Aorta (tissue), 5 donors: ENCODE data around the gene TM9SF4. TPM values are rescaled to one million over a fixed set of nuclear protein-coding genes. Genes with fewer than 3 reads are reported as not detected.

ENCODE experiments used
- ATAC-seq: fragments of 200-7000 bp; cut with Tn5 transposase; one replicate; pipeline ENCODE4 v1.9.1; 2022; ENCODE audit warnings: moderate library complexity; ENCODE audit not compliant: low FRiP score
- DNase-seq, 2 donors: peaks; one replicate each; pipeline ENCODE4 v3.0.0-alpha.2; 2020
- H3K27ac ChIP-seq, 2 donors: one replicate each; pipeline ENCODE4 v1.5.1; 2013; ENCODE audit warnings: low read length in 2 of 2, mild to moderate bottlenecking in 2 of 2, moderate library complexity in 2 of 2, control low read depth in 1 of 2, inconsistent platforms in 1 of 2, low read depth in 1 of 2
- H3K27me3 ChIP-seq, 2 donors: one replicate each; pipeline ENCODE4 v1.6.1; 2013; ENCODE audit warnings: control low read depth in 1 of 2, low read length in 1 of 2, mild to moderate bottlenecking in 1 of 2, moderate library complexity in 1 of 2; ENCODE audit not compliant: insufficient read depth in 2 of 2, control insufficient read depth in 1 of 2
- H3K36me3 ChIP-seq, 2 donors: one replicate each; pipeline ENCODE4 v1.6.1; 2013; ENCODE audit warnings: control low read depth in 1 of 2, low read length in 1 of 2, mild to moderate bottlenecking in 1 of 2; ENCODE audit not compliant: insufficient read depth in 2 of 2, control insufficient read depth in 1 of 2
- H3K4me1 ChIP-seq, 2 donors: one replicate each; pipeline ENCODE4 v1.6.1; 2013; ENCODE audit warnings: low read length in 2 of 2, control low read depth in 1 of 2, mild to moderate bottlenecking in 1 of 2, moderate library complexity in 1 of 2; ENCODE audit not compliant: insufficient read depth in 2 of 2, control insufficient read depth in 1 of 2
- H3K4me3 ChIP-seq, 2 donors: one replicate each; pipeline ENCODE4 v1.5.1; 2013; ENCODE audit warnings: low read length in 2 of 2, control low read depth in 1 of 2, mild to moderate bottlenecking in 1 of 2
- H3K9me3 ChIP-seq: one replicate; pipeline ENCODE4 v1.6.1; 2013; ENCODE audit warnings: mild to moderate bottlenecking, low read length; ENCODE audit not compliant: control insufficient read depth
- WGBS, 2 donors: extraction: QIAGEN DNeasy Blood & Tissue Kit; methylation state at CpG; one replicate each; pipeline ENCODE4 v1.1.7; 2013; 5-methylcytosine and 5-hydroxymethylcytosine counted together
- intact Hi-C, 2 donors: fragments of 100-400 bp; cut with DNase I; formaldehyde crosslinking; loops; one replicate each; pipeline versions ENCODE4 v1.14.2 to v1.15.0; 2022
- polyA plus RNA-seq, 2 donors: library from polyadenylated mRNA; stranded (reverse); fragments of 200-250 nt; gene quantifications; one replicate each; pipeline ENCODE4 v1.2.3, GENCODE V29; 2013
- total RNA-seq, 2 donors: library from RNA; stranded (reverse); fragmentation: NEBNext Ultra II Directional; extraction: Animal tissue kit (Norgen Biotek cat#: 25700); gene quantifications; one replicate each; pipeline ENCODE4 v1.2.1, GENCODE V29; 2021
- donor health status: healthy with polysubstance abuse.
- donor health status: Bipolar disorder and iron deficiency.
- donor health status: DM: no; HTN: no; CAD: no.
- donor health status: DM: no; HTN: no; CAD: no.
- donor health status: DM: yes; HTN: yes; CAD: no.

TM9SF4 gene
- total and polyA plus RNA-seq, 4 donors = 8.1 to 49.0 (median 27.8) TPM

- Histone ChIP-seq H3K27ac (no peak overlapping the region), H3K4me1 (no peaks in the 10 kb centered on the region), H3K4me3 (no peak overlapping the region), H3K27me3 (no peaks in the 10 kb centered on the region), H3K36me3 (peaks cover 0 to 11% of the 10 kb centered on the region in 2 donors), H3K9me3 (no peaks in the 10 kb centered on the region)
- WGBS, 2 donors = 93 to 95% methylated on average over 5 of the region's 5 CpGs
- no peak for ATAC-seq
- intact Hi-C loops = no loop called here
- no peak for DNase-seq
Measured at GRCh38 chr20:32153771-32154170, 44.3 kb downstream of the TM9SF4 start.

DNA sequence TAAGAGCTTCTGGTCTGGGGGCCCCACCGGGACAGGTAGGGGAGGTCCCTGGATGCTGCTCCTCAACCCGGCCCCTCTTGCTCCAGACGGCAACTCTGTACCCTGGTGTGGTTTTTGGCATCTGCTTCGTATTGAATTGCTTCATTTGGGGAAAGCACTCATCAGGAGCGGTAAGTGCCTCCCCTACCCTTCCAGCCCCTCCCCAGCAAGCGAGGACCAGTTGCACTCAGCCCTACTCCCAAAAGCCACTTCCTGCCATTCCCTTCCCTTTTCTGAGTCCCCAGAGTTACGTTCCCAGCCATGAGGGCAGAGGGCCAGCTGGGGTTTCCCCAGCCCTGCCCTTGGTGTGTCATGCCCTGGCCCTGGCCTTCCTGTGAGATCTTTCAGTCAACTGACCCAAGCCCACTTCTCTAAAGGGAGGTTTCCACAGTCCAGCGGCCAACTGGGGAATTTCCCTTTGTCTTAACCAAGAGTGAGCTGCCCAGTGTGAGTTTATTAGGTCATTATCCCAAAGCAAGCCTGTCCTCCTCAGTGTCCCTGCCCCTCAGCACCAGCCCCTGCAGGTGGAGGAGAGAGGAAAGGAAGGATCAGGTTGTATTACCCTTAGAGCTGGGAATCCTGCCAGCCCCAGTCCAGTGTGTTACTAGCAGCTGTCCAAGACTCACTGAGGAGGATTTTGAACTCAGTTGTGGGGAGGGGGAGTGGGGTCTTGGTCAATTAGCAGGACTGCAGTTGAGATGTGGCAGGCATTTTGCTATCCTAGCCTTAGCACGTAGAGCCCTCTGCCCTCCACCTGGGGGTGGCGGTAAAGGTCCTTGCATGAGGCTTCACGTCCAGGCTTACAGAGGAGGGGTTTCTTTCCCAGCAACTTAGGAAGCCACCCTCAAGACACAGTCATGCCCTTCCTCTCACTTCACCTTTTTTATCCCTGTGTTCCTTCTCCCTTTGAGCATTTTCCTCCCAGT is 45.8 kb downstream of the TM9SF4 start:
- ATAC-seq = peak; percentile 91
- peaks cover 0 to 5% of the 10 kb centered on the region in 2 donors for H3K36me3 ChIP-seq
- no peaks in the 10 kb centered on the region for H3K9me3 ChIP-seq
- H3K27me3 ChIP-seq = no peaks in the 10 kb centered on the region
- no peak overlapping the region for H3K4me3 ChIP-seq
- intact Hi-C loops = no loop called here
- H3K27ac ChIP-seq = no peak overlapping the region
- no peaks in the 10 kb centered on the region for H3K4me1 ChIP-seq
- WGBS, 2 donors = 39 to 42% methylated on average over 11 of the region's 11 CpGs
- peak; percentile 94 to 95 for DNase-seq

- peak in 1 of 2 donors; percentile 51 for DNase-seq
- 93 to 94% methylated on average over 14 of the region's 14 CpGs for WGBS, 2 donors
Measured at GRCh38 chr20:32157611-32158010, 48.1 kb downstream of the TM9SF4 start.

DNA sequence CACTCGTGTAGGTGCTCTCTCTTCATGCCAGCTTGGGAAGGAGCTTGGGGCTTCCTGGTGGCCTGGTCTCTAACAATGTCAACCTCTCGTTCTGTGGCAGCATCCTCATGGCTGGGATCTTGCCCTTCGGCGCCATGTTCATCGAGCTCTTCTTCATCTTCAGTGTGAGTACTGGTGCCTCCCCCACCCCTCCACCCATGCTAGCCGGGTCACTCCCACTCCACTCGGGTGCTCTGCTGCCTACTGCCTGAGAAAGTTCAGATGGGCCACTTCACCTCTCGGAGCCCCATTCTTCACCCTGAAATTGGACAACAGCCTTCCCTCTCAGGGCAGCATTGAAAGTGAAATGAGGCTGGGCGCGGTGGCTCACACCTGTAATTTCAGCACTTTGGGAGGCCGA is 48.8 kb downstream of the TM9SF4 start:
- 95 to 96% methylated on average over 11 of the region's 11 CpGs for WGBS, 2 donors
- intact Hi-C loops = no loop called here
- Histone ChIP-seq H3K9me3 (no peaks in the 10 kb centered on the region), H3K27ac (no peak overlapping the region), H3K4me1 (no peaks in the 10 kb centered on the region), H3K27me3 (no peaks in the 10 kb centered on the region), H3K36me3 (peaks cover 0 to 3% of the 10 kb centered on the region in 2 donors), H3K4me3 (no peak overlapping the region)
- peak in 1 of 2 donors; percentile 47 for DNase-seq
- ATAC-seq = no peak

More at GRCh38 chr20:32157611-32158010, 48.1 kb downstream of the TM9SF4 start:
- Histone ChIP-seq H3K4me3 (no peak overlapping the region), H3K36me3 (peaks cover 2 to 3% of the 10 kb centered on the region in 2 donors), H3K4me1 (no peaks in the 10 kb centered on the region), H3K27ac (no peak overlapping the region), H3K27me3 (no peaks in the 10 kb centered on the region), H3K9me3 (no peaks in the 10 kb centered on the region)
- no peak for ATAC-seq
- intact Hi-C loops = no loop called here

GRCh38 chr20:32158943-32159660 is 49.6 kb downstream of the TM9SF4 start:
- ATAC-seq = no peak
- intact Hi-C loops = no loop called here
- H3K4me1 ChIP-seq = no peaks in the 10 kb centered on the region
- H3K9me3 ChIP-seq = no peaks in the 10 kb centered on the region
- peak in 1 of 2 donors; percentile 51 for DNase-seq
- no peak overlapping the region for H3K27ac ChIP-seq
- no peaks in the 10 kb centered on the region for H3K27me3 ChIP-seq
- peaks cover 0 to 3% of the 10 kb centered on the region in 2 donors for H3K36me3 ChIP-seq
- WGBS, 2 donors = 95 to 99% methylated on average over 4 of the region's 4 CpGs
- H3K4me3 ChIP-seq = no peak overlapping the region

DNA sequence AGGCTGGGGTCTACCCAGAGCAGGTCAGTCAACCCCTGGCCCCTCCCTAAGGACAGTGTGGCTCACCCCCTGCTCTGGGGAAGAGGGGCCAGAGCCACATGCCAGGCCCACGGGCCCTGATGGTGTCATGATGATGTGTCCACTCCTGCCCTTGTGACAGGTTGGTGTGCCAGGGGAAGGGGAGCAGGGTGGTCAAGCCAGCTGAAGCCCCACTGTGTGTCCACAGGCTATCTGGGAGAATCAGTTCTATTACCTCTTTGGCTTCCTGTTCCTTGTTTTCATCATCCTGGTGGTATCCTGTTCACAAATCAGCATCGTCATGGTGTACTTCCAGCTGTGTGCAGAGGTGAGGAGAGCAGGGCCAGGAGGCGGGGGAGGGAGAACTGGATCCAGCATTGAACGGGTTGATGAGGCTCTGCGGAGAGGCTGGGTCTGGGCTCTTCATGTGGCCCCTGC is 50.3 kb downstream of the TM9SF4 start:
- H3K27me3 ChIP-seq = no peaks in the 10 kb centered on the region
- H3K27ac ChIP-seq = no peak overlapping the region
- peaks cover 0 to 3% of the 10 kb centered on the region in 2 donors for H3K36me3 ChIP-seq
- no peak overlapping the region for H3K4me3 ChIP-seq
- intact Hi-C loops = no loop called here
- no peaks in the 10 kb centered on the region for H3K9me3 ChIP-seq
- DNase-seq (peak in 1 of 2 donors; percentile 49), ATAC-seq (no peak)
- no peaks in the 10 kb centered on the region for H3K4me1 ChIP-seq
- 75 to 92% methylated on average over 5 of the region's 5 CpGs for WGBS, 2 donors

DNA sequence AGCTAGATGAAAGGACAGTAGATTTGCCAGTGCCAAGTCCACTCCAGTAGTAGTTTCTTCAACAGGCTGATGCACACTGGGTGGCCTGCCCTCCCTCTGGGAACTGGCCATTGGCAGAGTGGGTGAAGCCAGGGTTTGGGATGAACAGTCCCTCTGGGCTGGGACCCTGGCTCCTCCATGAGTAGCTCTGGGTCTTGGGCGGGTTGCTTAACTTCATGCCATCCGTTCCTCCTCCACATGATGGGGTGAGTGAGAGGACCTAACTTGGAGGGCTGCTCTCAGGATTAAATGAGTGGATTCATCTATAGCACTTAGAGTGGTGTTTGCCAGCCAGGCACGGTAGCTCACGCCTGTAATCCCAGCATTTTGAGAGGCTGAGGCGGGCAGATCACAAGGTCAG is 50.8 kb downstream of the TM9SF4 start:
- Histone ChIP-seq H3K27ac (no peak overlapping the region), H3K27me3 (no peaks in the 10 kb centered on the region), H3K36me3 (peaks cover 0 to 3% of the 10 kb centered on the region in 2 donors), H3K4me3 (no peak overlapping the region), H3K9me3 (no peaks in the 10 kb centered on the region), H3K4me1 (no peaks in the 10 kb centered on the region)
- DNase-seq (peak in 1 of 2 donors; percentile 45), ATAC-seq (no peak)
- WGBS, 2 donors = 92 to 94% methylated on average over 5 of the region's 5 CpGs
- intact Hi-C loops = no loop called here

DNA sequence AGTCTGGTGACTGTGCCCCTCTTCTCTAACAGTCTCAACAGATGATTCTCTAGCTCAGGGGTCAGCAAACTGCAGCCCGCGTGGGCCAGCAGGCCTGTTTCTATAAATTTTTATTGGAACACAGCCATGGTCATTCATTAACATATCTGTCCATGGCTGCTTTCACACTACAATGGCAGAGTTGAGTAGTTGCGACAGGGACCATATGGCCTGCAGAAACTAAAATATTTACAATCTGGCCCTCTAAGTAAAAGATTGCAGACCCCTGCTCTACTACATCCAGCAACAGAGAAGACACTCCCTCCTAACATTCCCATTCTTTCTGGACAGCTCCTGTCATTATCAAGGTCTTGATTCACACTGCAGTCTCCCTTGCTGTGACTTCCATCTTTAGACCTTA is 52.8 kb downstream of the TM9SF4 start:
- no peaks in the 10 kb centered on the region for H3K4me1 ChIP-seq
- intact Hi-C loops = no loop called here
- no peak for ATAC-seq
- WGBS, 2 donors = 20 to 45% methylated on average over 3 of the region's 3 CpGs
- peaks cover 2 to 3% of the 10 kb centered on the region in 2 donors for H3K36me3 ChIP-seq
- no peak overlapping the region for H3K27ac ChIP-seq
- peak in 1 of 2 donors; percentile 34 for DNase-seq
- H3K4me3 ChIP-seq = no peak overlapping the region
- H3K27me3 ChIP-seq = no peaks in the 10 kb centered on the region
- H3K9me3 ChIP-seq = no peaks in the 10 kb centered on the region
